Progenitor cell of endocrine pancreas (in vitro differentiated cells): ENCODE results near the gene ROCK1. TPM values are rescaled to one million over a fixed set of nuclear protein-coding genes. Genes with fewer than 3 reads are reported as not detected.
"Not testable (repeated sequence)": the region's sequence is repeated elsewhere in the genome, so short reads cannot be mapped to it uniquely, and the experiment has no call there.

ENCODE experiments used
- DNase-seq: peaks from one replicate; pipeline ENCODE4 v3.0.0; 2021; ENCODE audit warnings: low spot score; ENCODE audit not compliant: unreplicated experiment
- H3K27ac Mint-ChIP-seq: 2 replicates; pipeline ENCODE4 v1.8.0; 2021; ENCODE audit warnings: mild to moderate bottlenecking, moderate library complexity, mixed read lengths
- H3K27me3 Mint-ChIP-seq: 2 replicates; pipeline ENCODE4 v1.8.0; 2021; ENCODE audit warnings: mixed read lengths
- H3K36me3 Mint-ChIP-seq: 2 replicates; pipeline ENCODE4 v1.8.0; 2022; ENCODE audit warnings: mixed read lengths; ENCODE audit not compliant: insufficient read depth
- H3K4me1 Mint-ChIP-seq: 2 replicates; pipeline ENCODE4 v1.8.0; 2021; ENCODE audit warnings: low read depth, mixed read lengths
- H3K4me3 Mint-ChIP-seq: 2 replicates; pipeline ENCODE4 v1.8.0; 2021; ENCODE audit warnings: low read depth, mild to moderate bottlenecking, moderate library complexity, mixed read lengths
- H3K9me3 Mint-ChIP-seq: 2 replicates; pipeline ENCODE4 v1.8.0; 2021; ENCODE audit warnings: low read depth, mixed read lengths
- total RNA-seq: library from RNA; stranded (reverse); gene quantifications from 2 replicates; pipeline ENCODE4 v1.2.1, GENCODE V29; 2021
- TF ChIP-seq, protein P1 (sequence below): fragments of 200-600 bp; sonication (generic); IDR thresholded peaks from one replicate; pipeline ENCODE4 v1.5.0; 2021; ENCODE audit warnings: antibody characterized with exemption, mild to moderate bottlenecking; ENCODE audit not compliant: unreplicated experiment

Gene ROCK1
- total RNA-seq, 1 donor from 2014 or later, result 62.0 TPM

DNA sequence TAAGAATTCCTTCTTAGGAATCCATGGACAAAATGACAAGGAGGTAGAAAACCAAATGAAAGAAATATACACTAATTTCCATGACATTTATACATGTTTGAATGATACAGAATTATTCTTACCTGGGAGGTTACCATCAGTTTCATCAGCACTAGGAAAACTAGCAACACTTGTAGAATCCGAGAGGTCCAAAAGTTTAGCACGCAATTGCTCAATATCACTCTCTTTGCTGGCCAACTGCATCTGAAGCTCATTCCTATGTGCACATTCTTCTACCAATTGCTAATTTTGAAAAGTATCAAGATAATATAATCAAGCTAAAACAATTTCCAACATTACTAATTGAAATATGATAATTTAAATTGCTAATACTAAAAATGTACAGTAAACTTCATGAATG, 144.8 kb downstream of the ROCK1 start:
- Mint-ChIP-seq H3K36me3 (peaks cover 11% of the 10 kb centered on the region), H3K4me1 (peaks cover 3% of the 10 kb centered on the region), H3K27ac (no peak overlapping the region), H3K4me3 (no peak overlapping the region), H3K9me3 (no peaks in the 10 kb centered on the region), H3K27me3 (no peaks in the 10 kb centered on the region)
- TF ChIP-seq, protein P1, sequence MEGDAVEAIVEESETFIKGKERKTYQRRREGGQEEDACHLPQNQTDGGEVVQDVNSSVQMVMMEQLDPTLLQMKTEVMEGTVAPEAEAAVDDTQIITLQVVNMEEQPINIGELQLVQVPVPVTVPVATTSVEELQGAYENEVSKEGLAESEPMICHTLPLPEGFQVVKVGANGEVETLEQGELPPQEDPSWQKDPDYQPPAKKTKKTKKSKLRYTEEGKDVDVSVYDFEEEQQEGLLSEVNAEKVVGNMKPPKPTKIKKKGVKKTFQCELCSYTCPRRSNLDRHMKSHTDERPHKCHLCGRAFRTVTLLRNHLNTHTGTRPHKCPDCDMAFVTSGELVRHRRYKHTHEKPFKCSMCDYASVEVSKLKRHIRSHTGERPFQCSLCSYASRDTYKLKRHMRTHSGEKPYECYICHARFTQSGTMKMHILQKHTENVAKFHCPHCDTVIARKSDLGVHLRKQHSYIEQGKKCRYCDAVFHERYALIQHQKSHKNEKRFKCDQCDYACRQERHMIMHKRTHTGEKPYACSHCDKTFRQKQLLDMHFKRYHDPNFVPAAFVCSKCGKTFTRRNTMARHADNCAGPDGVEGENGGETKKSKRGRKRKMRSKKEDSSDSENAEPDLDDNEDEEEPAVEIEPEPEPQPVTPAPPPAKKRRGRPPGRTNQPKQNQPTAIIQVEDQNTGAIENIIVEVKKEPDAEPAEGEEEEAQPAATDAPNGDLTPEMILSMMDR, result no peak
- no peak for DNase-seq

DNA sequence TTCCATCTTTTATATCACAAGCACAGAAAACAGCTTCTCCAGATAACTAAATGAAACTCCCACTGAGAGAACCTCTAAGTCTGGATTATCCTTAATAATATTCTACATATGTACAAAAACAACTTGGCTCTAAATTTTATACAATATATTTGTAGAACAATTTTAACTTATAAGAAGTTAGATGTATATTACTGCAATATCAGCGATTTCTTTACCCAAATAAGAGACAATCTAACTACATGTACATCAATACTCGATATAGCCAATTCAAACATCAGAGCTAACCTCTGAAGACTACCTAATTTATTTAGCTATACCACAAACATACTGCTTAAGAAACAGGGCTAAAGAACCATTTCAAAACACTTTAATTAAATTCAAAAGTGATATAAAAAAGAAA, 148.6 kb downstream of the ROCK1 start:
- H3K4me3 Mint-ChIP-seq, result no peak overlapping the region
- no peak for DNase-seq
- H3K27ac Mint-ChIP-seq, result no peak overlapping the region

DNA sequence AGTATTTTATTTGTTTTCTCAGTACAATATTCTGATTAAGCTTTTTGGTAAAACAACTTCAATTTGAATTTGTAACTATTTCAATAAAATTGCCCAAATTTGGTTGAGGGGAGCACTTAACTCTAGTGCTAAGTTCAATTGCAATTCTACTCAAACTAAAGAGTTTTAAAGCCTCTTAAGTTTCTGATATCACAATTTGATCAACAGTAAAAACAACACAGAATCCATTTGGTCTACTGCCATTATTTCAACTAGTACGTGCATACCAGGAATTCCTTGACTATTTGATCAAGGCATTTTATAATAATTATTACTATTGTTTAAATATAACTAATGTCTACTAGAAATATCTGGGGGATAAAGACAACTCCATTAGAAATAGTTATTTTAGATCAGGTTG, 150.9 kb downstream of the ROCK1 start:
- DNase-seq, result no peak
- H3K9me3 Mint-ChIP-seq, result no peaks in the 10 kb centered on the region
- no peaks in the 10 kb centered on the region for H3K27me3 Mint-ChIP-seq
- peaks cover 18% of the 10 kb centered on the region for H3K36me3 Mint-ChIP-seq
- H3K4me1 Mint-ChIP-seq, result no peaks in the 10 kb centered on the region
- H3K4me3 Mint-ChIP-seq, result no peak overlapping the region
- TF ChIP-seq, protein P1, result no peak
- no peak overlapping the region for H3K27ac Mint-ChIP-seq

More for the DNA sequence above, 148.6 kb downstream of the ROCK1 start:
- H3K36me3 Mint-ChIP-seq, result peaks cover 14% of the 10 kb centered on the region
- no peaks in the 10 kb centered on the region for H3K27me3 Mint-ChIP-seq
- H3K9me3 Mint-ChIP-seq, result no peaks in the 10 kb centered on the region
- TF ChIP-seq, protein P1, result no peak
- H3K4me1 Mint-ChIP-seq, result no peaks in the 10 kb centered on the region

DNA sequence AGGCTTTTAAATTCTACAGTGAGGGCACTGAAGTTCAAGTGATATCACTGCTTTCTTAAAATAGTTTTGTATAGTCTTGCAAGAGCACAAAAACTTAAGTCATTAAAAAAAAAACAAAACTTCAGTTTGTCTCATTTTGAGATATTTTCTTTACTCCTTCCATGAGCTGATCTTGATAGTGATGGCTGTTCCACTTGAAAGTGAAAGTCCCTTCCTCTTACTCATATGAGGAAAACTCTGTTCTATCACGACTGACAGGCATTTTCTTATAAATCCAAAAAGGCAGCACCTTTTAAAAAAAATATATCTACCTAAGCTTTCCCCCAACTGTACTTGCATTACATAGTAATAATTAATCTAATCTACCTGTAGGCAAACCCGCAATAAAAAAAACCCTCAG, 160.8 kb downstream of the ROCK1 start:
- DNase-seq, H3K4me1 Mint-ChIP-seq, H3K27me3 Mint-ChIP-seq, H3K36me3 Mint-ChIP-seq, H3K27ac Mint-ChIP-seq, H3K4me3 Mint-ChIP-seq, H3K9me3 Mint-ChIP-seq: not testable (repeated sequence)

Other genes with a start within 250 kb of the ROCK1 start
- gene GREB1L, start 130.4 kb upstream of the ROCK1 start, total RNA-seq, result 8.6 and 11.0 TPM in 2 replicates